Kidney (tissue), 14 donors: Measurements from ENCODE around the gene TLR4. TPM values are rescaled to one million over a fixed set of nuclear protein-coding genes. Genes with fewer than 3 reads are reported as not detected.
A peak's percentile ranks its signal among the peaks of the same experiment; 100 is the strongest.

Experiments
- DNase-seq, 5 donors: peaks; one replicate each; pipeline ENCODE4 v3.0.0-alpha.2; 2013 to 2020
- FAIRE-seq: peaks from 2 replicates; lab custom pipeline; 2012; peaks lifted over from hg19 to GRCh38; lab: Jason Lieb, UNC
- H3K27ac ChIP-seq, 2 donors: one replicate each; pipeline ENCODE4 v1.7.0; 2013; ENCODE audit warnings: low read depth in 2 of 2, low read length in 2 of 2, inconsistent platforms in 1 of 2
- H3K27me3 ChIP-seq: one replicate; pipeline ENCODE4 v1.7.1; 2013; ENCODE audit warnings: low read length, inconsistent platforms; ENCODE audit not compliant: control insufficient read depth, insufficient read depth
- H3K36me3 ChIP-seq, 3 donors: one replicate each; pipeline versions ENCODE4 v1.7.0 to v1.7.1; 2013; ENCODE audit warnings: low read length in 3 of 3, control low read depth in 1 of 3, inconsistent platforms in 1 of 3; ENCODE audit not compliant: insufficient read depth in 3 of 3, control insufficient read depth in 2 of 3
- H3K4me1 ChIP-seq, 3 donors: one replicate each; pipeline versions ENCODE4 v1.7.0 to v1.7.1; 2013; ENCODE audit warnings: low read length in 3 of 3, inconsistent platforms in 1 of 3, low read depth in 1 of 3; ENCODE audit not compliant: control insufficient read depth in 2 of 3, insufficient read depth in 2 of 3
- H3K4me3 ChIP-seq, 3 donors: one replicate each; pipeline versions ENCODE4 v1.7.0 to v1.8.1; 2013; ENCODE audit warnings: low read length in 3 of 3, control low read depth in 1 of 3, inconsistent platforms in 1 of 3
- H3K9ac ChIP-seq, 3 donors: one replicate each; pipeline versions ENCODE4 v1.7.0 to v1.7.1; 2013; ENCODE audit warnings: low read length in 3 of 3, control low read depth in 1 of 3, inconsistent platforms in 1 of 3
- H3K9me3 ChIP-seq, 3 donors: one replicate each; pipeline versions ENCODE4 v1.7.0 to v1.7.1; 2013; ENCODE audit warnings: low read length in 3 of 3, control low read depth in 1 of 3, inconsistent platforms in 1 of 3; ENCODE audit not compliant: control insufficient read depth in 2 of 3, insufficient read depth in 1 of 3
- intact Hi-C: fragments of 100-400 bp; cut with DNase I; formaldehyde crosslinking; loops from one replicate; pipeline ENCODE4 v1.11.1; 2022
- polyA plus RNA-seq: library from polyadenylated mRNA; stranded (reverse); fragments of 350-450 nt; fragmentation: Illumina TruSeq; extraction: RNeasy Lipid Tissue Mini Kit (QIAGEN cat#74804); gene quantifications from one replicate; pipeline ENCODE4 v1.2.3, GENCODE V29; 2014; ENCODE audit warnings: low read depth, low replicate concordance; ENCODE audit not compliant: insufficient read depth
- total RNA-seq: library from RNA; stranded (reverse); fragmentation: NEBNext Ultra II Directional; extraction: Animal tissue kit (Norgen Biotek cat#: 25700); gene quantifications from one replicate; pipeline ENCODE4 v1.2.1, GENCODE V29; 2021
- TF ChIP-seq, protein P1 (sequence below): IDR thresholded peaks from 3 replicates; pipeline ENCODE4 v1.5.1; 2012; ENCODE audit warnings: mild to moderate bottlenecking, moderate library complexity, borderline replicate concordance; ENCODE audit not compliant: insufficient read depth; ENCODE audit errors: extremely low read depth
- donor health status: control.
- donor health status: control.
- donor health status: control.
- donor health status: control.
- donor health status: control.
- donor health status: DM: yes; HTN: yes; CAD: no.
- donor health status: Normal renal cell carcinoma (clear cell type).

The TLR4 gene
- total and polyA plus RNA-seq, 2 donors from 2014 or later: 5.8 to 33.4 TPM

DNA sequence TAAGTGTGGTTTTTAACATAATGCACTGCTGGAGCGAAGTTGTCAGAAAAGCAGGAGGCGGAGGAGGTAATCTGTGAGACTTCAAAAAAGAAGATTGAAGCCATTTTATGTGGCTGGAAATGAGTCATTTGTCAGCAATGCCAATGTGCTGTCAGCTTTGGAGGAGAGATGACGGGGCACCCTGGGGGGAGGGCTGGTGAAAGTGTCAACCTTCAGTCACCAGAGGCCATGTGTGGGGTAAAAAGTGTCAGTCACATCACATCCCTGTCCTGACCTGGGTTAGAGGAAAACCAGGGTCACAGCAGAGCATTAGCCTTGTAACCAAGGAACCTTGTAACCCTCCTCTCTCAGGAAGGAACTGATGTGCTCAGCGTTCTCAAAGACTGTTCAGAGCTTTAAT is 59.1 kb downstream of the TLR4 start:
- TF ChIP-seq, protein P1, sequence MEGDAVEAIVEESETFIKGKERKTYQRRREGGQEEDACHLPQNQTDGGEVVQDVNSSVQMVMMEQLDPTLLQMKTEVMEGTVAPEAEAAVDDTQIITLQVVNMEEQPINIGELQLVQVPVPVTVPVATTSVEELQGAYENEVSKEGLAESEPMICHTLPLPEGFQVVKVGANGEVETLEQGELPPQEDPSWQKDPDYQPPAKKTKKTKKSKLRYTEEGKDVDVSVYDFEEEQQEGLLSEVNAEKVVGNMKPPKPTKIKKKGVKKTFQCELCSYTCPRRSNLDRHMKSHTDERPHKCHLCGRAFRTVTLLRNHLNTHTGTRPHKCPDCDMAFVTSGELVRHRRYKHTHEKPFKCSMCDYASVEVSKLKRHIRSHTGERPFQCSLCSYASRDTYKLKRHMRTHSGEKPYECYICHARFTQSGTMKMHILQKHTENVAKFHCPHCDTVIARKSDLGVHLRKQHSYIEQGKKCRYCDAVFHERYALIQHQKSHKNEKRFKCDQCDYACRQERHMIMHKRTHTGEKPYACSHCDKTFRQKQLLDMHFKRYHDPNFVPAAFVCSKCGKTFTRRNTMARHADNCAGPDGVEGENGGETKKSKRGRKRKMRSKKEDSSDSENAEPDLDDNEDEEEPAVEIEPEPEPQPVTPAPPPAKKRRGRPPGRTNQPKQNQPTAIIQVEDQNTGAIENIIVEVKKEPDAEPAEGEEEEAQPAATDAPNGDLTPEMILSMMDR: no peak
- intact Hi-C loops: no loop called here
- H3K36me3 ChIP-seq: no peaks in the 10 kb centered on the region
- H3K9me3 ChIP-seq: no peaks in the 10 kb centered on the region
- no peak overlapping the region for H3K27ac ChIP-seq
- no peaks in the 10 kb centered on the region for H3K27me3 ChIP-seq
- H3K9ac ChIP-seq: no peak overlapping the region
- H3K4me1 ChIP-seq: no peaks in the 10 kb centered on the region
- DNase-seq (no peak), FAIRE-seq (no peak)
- no peak overlapping the region for H3K4me3 ChIP-seq

GRCh38 chr9:117768750-117769395 is 64.7 kb downstream of the TLR4 start:
- TF ChIP-seq, protein P1: no peak
- Histone ChIP-seq H3K9ac (no peak overlapping the region), H3K4me3 (no peak overlapping the region), H3K4me1 (no peaks in the 10 kb centered on the region), H3K27ac (no peak overlapping the region), H3K9me3 (no peaks in the 10 kb centered on the region), H3K36me3 (no peaks in the 10 kb centered on the region), H3K27me3 (no peaks in the 10 kb centered on the region)
- intact Hi-C loops: no loop called here
- FAIRE-seq: no peak
- DNase-seq: peak in 2 of 5 donors; percentile 30 to 50

DNA sequence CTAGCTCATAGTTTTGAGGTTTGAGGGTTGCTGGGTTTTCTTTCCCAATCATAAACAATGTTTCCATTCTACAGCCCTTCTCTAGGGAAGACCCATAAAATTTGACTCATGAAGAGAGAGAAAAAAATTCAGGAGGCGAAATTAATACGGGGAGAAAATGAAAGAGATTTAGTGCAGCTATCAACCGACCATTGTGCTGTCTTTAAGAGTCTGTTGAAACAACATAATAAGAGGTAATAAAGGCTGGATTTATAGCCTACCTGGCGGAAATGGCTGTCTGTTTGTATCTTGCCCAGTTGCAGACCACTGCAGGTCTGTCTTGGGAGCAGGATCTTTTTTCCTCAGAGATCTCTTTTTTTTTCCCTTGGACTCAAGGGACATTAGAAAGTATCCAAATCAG is 66.9 kb downstream of the TLR4 start:
- H3K9ac ChIP-seq: no peak overlapping the region
- TF ChIP-seq, protein P1: no peak
- intact Hi-C loops: no loop called here
- no peak overlapping the region for H3K4me3 ChIP-seq
- no peaks in the 10 kb centered on the region for H3K36me3 ChIP-seq
- no peak for FAIRE-seq
- no peaks in the 10 kb centered on the region for H3K4me1 ChIP-seq
- no peaks in the 10 kb centered on the region for H3K27me3 ChIP-seq
- DNase-seq: peak in 3 of 5 donors; percentile 36 to 81 (median 67)
- no peaks in the 10 kb centered on the region for H3K9me3 ChIP-seq
- no peak overlapping the region for H3K27ac ChIP-seq

DNA sequence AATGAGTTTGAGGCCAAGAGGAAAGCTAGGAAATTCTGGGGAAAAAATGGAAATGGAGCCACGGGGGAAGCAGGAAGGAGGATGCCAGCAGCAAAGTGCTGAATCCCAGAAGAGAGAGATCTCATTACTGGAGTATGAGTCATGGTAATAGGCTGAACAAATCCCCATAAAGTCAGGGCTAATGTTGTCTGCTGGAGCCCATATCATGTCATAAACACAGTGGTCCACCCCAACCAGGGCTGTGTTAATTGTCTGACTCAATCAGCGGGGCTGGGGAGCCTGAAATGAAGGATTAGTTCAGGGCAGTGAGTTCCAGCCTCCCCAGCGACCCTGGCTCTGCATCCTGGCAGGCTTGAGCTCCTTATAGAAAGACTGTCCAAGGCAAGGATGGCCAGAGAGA is 68.8 kb downstream of the TLR4 start:
- H3K27me3 ChIP-seq: no peaks in the 10 kb centered on the region
- intact Hi-C loops: no loop called here
- TF ChIP-seq, protein P1: no peak
- no peak overlapping the region for H3K27ac ChIP-seq
- H3K9me3 ChIP-seq: no peaks in the 10 kb centered on the region
- no peaks in the 10 kb centered on the region for H3K4me1 ChIP-seq
- no peak for DNase-seq
- no peak overlapping the region for H3K4me3 ChIP-seq
- no peaks in the 10 kb centered on the region for H3K36me3 ChIP-seq
- no peak for FAIRE-seq
- H3K9ac ChIP-seq: no peak overlapping the region
